ENCODE data around the gene MYL4. TPM values are rescaled to one million over a fixed set of nuclear protein-coding genes. Genes with fewer than 3 reads are reported as not detected.
"Not testable (repeated sequence)": the region's sequence is repeated elsewhere in the genome, so short reads cannot be mapped to it uniquely, and the experiment has no call there.

MYL4 gene
- polyA plus RNA-seq, 1 of the 3 experiments (the other 2 are of a cell fraction), result not detected

- TF ChIP-seq FOXM1 (IDR thresholded peaks at IDR 0.05; ENCODE audit: low read depth) (no peak), MEF2A (IDR thresholded peaks at IDR 0.05; ENCODE audit: borderline replicate concordance, low read depth) (no peak)
These were observed 30.0 kb upstream of the MYL4 start (continued) for GRCh38 chr17:47179141-47179540.

GRCh38 chr17:47180337-47180736 lies 28.8 kb upstream of the MYL4 start:
- Histone ChIP-seq H3K4me3 (ENCODE audit: low read depth in 2 of 2, low read length in 1 of 2) (no peak overlapping the region), H3K9me3 (no peaks in the 10 kb centered on the region), H3K27ac (ENCODE audit: low read depth in 2 of 2, low read length in 1 of 2) (no peak overlapping the region), H3F3A (replicated peaks; ENCODE audit: insufficient read depth) (peaks cover 12% of the 10 kb centered on the region), H2AFZ (ENCODE audit: low read depth) (no peak overlapping the region), H3K27me3 (ENCODE audit: insufficient read depth) (no peaks in the 10 kb centered on the region), H3K4me1 (ENCODE audit: control insufficient read depth in 1 of 2, insufficient read depth in 2 of 2, low read depth in 1 of 2, low read length in 1 of 2) (peaks cover 0 to 17% of the 10 kb centered on the region in 2 experiments; a peak in 2 of 4 replicates), H3K9ac (no peak overlapping the region), H3K79me2 (ENCODE audit: insufficient read depth) (peaks cover 100% of the 10 kb centered on the region), H3K4me2 (no peak overlapping the region), H4K20me1 (ENCODE audit: insufficient read depth) (peaks cover 88% of the 10 kb centered on the region), H3K36me3 (replicated peaks in 1 of 2; ENCODE audit: control insufficient read depth in 1 of 2, insufficient read depth in 2 of 2, low read length in 1 of 2) (peaks cover 52 to 83% of the 10 kb centered on the region in 2 experiments), H3K9me2 (no peaks in the 10 kb centered on the region)
- CTCF ChIA-PET, result interaction anchor here (1.0 to 1.3 kb wide), 2 partner anchors 34 to 135 kb away, joined by 3 read pairs; no protein-coding TSS in a partner anchor
- TF ChIP-seq EP300 (IDR thresholded peaks at IDR 0.05; ENCODE audit: borderline replicate concordance in 1 of 2, low read depth in 1 of 2, low read length in 1 of 2) (no peak), GABPA (IDR thresholded peaks at IDR 0.05; ENCODE audit: low read depth) (no peak), MEF2A (IDR thresholded peaks at IDR 0.05; ENCODE audit: borderline replicate concordance, low read depth) (no peak), TAF1 (IDR thresholded peaks at IDR 0.05; ENCODE audit: borderline replicate concordance, low read depth, low read length) (no peak), RAD21 (IDR thresholded peaks at IDR 0.05; ENCODE audit: low read length) (no peak), MXI1 (IDR thresholded peaks at IDR 0.05; ENCODE audit: low read depth, low read length) (no peak), JUND (IDR thresholded peaks at IDR 0.05) (no peak), FOXM1 (IDR thresholded peaks at IDR 0.05; ENCODE audit: low read depth) (no peak), USF2 (IDR thresholded peaks at IDR 0.05; ENCODE audit: borderline replicate concordance, low read depth, low read length) (no peak), SIN3A (IDR thresholded peaks at IDR 0.05; ENCODE audit: borderline replicate concordance, low read depth, low read length) (no peak), RCOR1 (IDR thresholded peaks at IDR 0.05; ENCODE audit: low read length) (no peak), RXRA (IDR thresholded peaks at IDR 0.05; ENCODE audit: borderline replicate concordance, low read depth) (no peak), NFIC (IDR thresholded peaks at IDR 0.05; ENCODE audit: borderline replicate concordance) (no peak), YY1 (IDR thresholded peaks at IDR 0.05; ENCODE audit: low read depth) (no peak), ELF1 (IDR thresholded peaks at IDR 0.05) (no peak)
- DNase-seq, result no peak
- 100% methylated on average over 1 of the region's 1 CpG for WGBS (ENCODE audit: low lambda C conversion rate)
- POLR2A ChIA-PET, result no interaction called here

GRCh38 chr17:47180988-47181387 lies 28.2 kb upstream of the MYL4 start:
- over 99% methylated on average over 4 of the region's 4 CpGs for WGBS (ENCODE audit: low lambda C conversion rate)
- CTCF ChIA-PET, POLR2A ChIA-PET: not testable (repeated sequence)

More at GRCh38 chr17:47180988-47181387, 28.2 kb upstream of the MYL4 start:
- not testable (repeated sequence) for H3K9ac ChIP-seq; H3K9me3 ChIP-seq; H3K9me2 ChIP-seq; H3K27me3 ChIP-seq (ENCODE audit: insufficient read depth); H3K4me3 ChIP-seq (ENCODE audit: low read depth in 2 of 2, low read length in 1 of 2); H3K27ac ChIP-seq (ENCODE audit: low read depth in 2 of 2, low read length in 1 of 2); DNase-seq; H3K4me2 ChIP-seq; H2AFZ ChIP-seq (ENCODE audit: low read depth)
- Histone ChIP-seq H3K4me1 (ENCODE audit: control insufficient read depth in 1 of 2, insufficient read depth in 2 of 2, low read depth in 1 of 2, low read length in 1 of 2) (peaks cover 0 to 19% of the 10 kb centered on the region in 2 experiments; a peak in 2 of 4 replicates), H3K79me2 (ENCODE audit: insufficient read depth) (peaks cover 100% of the 10 kb centered on the region), H3F3A (replicated peaks; ENCODE audit: insufficient read depth) (peaks cover 12% of the 10 kb centered on the region), H3K36me3 (replicated peaks in 1 of 2; ENCODE audit: control insufficient read depth in 1 of 2, insufficient read depth in 2 of 2, low read length in 1 of 2) (peaks cover 52 to 78% of the 10 kb centered on the region in 2 experiments), H4K20me1 (ENCODE audit: insufficient read depth) (peaks cover 89% of the 10 kb centered on the region)
